Measurements from ENCODE around the gene MRPL22.
A peak's percentile ranks its signal among the peaks of the same experiment; 100 is the strongest.
"Not testable (repeated sequence)": the region's sequence is repeated elsewhere in the genome, so short reads cannot be mapped to it uniquely, and the experiment has no call there.

The MRPL22 gene

GRCh38 chr5:154943527-154943926 is 2.7 kb downstream of the MRPL22 start:
- no peak for DNase-seq (ENCODE audit: low spot score)

GRCh38 chr5:154944716-154945115 is 3.8 kb downstream of the MRPL22 start:
- no peak for DNase-seq (ENCODE audit: low spot score)

GRCh38 chr5:154945695-154946301 is 4.9 kb downstream of the MRPL22 start:
- peak; percentile 5 for DNase-seq (ENCODE audit: low spot score)

DNA sequence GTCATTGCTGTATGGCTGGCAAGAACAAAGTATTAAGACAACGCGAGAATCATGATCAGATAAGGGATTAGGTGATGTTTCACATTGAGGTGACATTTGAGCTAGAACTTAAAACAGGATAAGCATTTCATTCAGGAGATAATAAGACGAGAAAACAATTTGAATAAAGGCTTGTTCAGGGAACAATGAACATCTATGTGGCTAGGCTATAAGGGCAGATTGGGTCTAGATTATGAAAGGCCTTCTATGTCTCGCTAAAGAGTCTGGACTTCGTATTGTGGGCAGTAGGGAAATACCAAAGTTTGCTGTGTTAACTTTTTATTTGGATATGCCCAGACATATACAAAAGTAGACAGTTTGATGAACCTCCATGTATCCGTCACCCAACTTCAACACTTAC is 6.9 kb downstream of the MRPL22 start:
- no peak for DNase-seq (ENCODE audit: low spot score)

DNA sequence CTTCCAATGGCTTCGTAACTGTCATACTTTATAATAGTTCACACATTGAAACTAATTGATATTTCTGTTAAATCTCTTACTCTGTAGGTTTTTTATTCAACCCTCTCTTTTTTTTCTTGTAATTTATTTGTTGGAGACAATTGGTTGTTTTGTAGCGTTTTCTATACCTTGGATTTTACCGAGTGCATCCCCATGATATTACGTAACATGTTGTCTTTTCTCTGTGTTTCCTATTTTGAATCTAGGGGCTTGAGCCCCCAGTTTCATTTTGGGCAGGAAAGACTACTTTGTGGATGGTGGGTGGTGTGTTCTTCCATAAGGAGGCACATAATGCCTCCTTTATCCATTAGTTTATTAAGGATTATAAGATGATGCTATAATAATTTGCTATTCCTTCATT is 7.4 kb downstream of the MRPL22 start:
- DNase-seq (ENCODE audit: low spot score): no peak

DNA sequence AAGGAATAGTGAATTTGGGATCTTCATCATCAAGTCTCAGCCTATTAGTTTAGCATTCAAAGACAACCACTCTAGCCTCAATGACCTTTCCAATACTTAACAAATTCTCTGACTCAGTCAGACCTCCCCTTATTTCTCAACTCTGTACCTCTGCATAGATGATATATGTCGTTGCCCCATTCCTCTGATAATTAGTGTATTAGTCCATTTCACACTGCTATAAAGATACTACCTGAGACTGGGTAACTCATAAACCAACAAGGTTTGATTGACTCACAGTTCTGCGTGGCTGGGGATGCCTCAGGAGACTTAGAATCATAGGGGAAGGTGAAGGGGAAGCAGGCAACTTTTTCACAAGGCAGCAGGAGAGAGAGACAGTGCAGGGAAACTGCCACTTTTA is 8.9 kb downstream of the MRPL22 start:
- no peak for DNase-seq (ENCODE audit: low spot score)

DNA sequence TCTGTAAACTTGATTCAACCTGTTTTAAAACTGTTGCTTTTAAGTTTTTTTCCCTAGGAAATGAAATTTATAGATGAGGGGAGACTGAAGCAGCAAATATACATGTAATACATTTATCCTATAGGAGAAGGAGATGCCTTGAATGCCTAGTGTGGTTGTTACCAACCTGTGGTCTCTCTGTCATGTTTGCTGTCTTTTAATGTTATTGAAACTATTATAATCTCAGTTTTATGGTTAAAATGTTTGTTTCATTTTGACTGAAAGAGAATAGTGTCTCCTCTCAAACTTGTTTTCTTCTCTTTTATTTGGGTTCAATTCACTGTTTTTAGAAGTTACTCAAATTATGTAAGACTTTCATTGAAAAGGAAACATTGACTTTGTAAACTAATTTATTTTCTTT is 15.8 kb downstream of the MRPL22 start:
- DNase-seq (ENCODE audit: low spot score): no peak

DNA sequence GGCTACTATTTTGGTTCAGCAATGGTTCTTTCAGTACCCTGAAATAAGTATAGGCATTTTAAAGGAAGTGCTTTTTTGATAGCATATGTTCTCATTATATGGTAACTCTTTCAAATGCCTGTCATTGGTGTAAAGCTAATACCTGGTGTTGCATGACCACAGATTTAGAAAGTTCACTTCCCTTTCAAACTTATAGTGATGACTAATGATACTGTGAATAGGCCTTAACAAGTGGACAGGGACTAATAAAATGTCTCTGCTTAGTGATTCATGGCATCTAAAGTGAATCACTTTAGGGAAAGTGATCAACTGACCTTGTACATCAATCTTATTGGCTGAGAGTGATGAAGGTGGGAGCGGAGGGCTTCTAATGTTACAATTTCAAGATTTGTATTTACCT is 21.6 kb downstream of the MRPL22 start:
- DNase-seq (ENCODE audit: low spot score): no peak

- DNase-seq (ENCODE audit: low spot score): no peak
These were observed 25.4 kb downstream of the MRPL22 start for GRCh38 chr5:154966081-154966841.

DNA sequence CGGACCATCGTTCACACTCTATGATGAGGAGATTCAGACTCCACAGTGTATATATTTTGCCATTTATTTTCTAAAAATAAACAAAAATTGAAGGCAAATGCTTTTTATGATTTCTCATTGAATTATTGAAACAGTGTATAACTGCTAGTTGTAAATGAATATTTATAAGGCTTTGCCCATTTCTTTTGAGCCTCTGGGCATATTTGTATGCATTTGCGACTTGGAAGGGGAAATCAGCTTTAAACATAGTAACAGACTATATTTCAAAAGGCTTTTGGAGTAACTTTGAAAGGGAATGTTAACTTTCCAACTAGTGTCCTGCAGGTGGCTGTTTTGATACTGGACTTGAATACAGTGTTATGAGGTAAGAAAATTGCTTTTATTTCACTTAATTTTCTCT is 26.0 kb downstream of the MRPL22 start:
- no peak for DNase-seq (ENCODE audit: low spot score)

DNA sequence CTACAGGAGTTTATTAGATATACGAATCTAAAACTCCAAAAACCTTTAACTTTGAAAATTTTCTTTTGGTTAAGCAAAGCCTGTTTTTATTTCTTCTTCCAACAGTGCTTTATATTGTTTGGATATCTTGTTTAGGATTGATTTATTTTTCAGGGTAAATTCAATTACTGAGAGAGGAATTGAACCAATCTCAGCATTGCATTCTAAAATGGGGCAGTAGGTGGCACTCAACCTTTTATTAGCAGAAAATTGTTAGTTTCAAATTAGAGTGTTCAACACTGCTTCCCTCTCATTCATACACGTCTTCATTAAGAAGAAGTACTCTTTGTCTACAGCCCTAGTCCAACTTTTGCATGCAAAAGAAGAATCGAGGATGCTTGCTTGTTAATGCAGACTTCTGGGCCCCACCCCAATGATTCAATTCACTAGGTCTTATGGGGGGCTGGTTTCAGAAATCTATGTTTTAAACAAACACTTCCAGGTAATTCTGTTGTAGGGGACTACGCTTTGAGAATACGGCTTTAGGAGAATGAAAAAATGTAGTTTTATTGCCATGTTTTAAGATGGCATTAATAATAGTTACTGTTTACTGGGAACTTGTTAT is 26.6 kb downstream of the MRPL22 start:
- no peak for DNase-seq (ENCODE audit: low spot score)

DNA sequence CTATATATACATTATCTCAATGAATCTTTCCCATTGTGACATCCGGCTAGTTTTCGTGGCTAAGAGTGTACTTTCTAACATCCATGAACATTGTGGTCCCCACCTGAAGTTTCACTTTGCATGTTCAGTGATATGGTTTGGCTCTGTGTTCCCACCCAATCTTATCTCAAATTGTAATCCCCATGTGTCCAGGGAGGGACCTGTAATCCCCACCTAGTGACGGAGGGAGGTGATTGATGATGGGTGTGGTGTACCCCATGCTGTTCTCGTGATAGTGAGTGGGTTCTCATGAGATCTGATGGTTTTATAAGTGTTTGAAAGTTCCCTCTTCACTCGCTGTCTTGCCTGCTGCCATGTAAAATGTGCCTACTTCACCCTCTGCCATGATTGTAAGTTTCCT is 28.1 kb downstream of the MRPL22 start:
- DNase-seq (ENCODE audit: low spot score): no peak

- DNase-seq (ENCODE audit: low spot score): no peak
These were observed 29.9 kb downstream of the MRPL22 start for GRCh38 chr5:154970759-154971158.

GRCh38 chr5:154971501-154971900 is 30.6 kb downstream of the MRPL22 start:
- DNase-seq (ENCODE audit: low spot score): no peak

GRCh38 chr5:154972476-154973080 is 31.7 kb downstream of the MRPL22 start:
- no peak for DNase-seq (ENCODE audit: low spot score)

DNA sequence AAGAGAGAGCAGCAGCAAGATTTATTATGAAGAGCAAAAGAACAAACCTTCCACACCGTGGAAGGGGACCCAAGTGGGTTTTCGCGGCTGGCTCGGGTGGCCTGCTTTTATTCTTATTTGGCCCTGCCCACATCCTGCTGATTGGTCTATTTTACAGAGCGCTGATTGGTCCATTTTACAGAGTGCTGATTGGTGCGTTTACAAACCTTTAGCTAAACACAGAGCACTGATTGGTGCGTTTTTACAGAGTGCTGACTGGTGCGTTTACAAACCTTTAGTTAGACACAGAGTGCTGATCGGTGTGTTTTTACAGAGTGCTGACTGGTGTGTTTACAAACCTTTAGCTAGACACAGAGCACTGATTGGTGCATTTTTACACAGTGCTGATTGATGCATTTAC is 35.2 kb downstream of the MRPL22 start:
- DNase-seq (ENCODE audit: low spot score): not testable (repeated sequence)

GRCh38 chr5:154977409-154977808 is 36.5 kb downstream of the MRPL22 start:
- DNase-seq (ENCODE audit: low spot score): no peak

DNA sequence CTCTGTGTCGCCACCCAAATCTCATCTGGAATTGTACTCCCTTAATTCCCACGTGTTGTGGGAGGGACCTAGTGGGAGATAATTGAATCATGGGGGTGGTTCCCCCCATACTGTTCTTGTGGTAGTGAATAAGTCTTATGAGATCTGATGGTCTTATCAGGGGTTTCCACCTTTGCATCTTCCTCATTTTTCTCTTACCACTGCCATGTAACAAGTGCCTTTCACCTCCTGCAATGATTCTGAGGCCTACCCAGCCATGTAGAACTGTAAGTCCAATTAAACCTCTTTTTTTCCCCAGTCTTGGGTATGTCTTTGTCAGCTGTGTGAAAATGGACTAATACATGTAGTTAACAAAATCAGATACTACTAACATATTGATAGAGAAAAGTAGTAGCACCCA is 37.4 kb downstream of the MRPL22 start:
- not testable (repeated sequence) for DNase-seq (ENCODE audit: low spot score)

- no peak for DNase-seq (ENCODE audit: low spot score)
These were observed 44.2 kb downstream of the MRPL22 start for GRCh38 chr5:154984946-154985516.

GRCh38 chr5:154986151-154986550 is 45.3 kb downstream of the MRPL22 start:
- DNase-seq (ENCODE audit: low spot score): no peak

GRCh38 chr5:154989626-154990025 is 48.8 kb downstream of the MRPL22 start:
- DNase-seq (ENCODE audit: low spot score): no peak

DNA sequence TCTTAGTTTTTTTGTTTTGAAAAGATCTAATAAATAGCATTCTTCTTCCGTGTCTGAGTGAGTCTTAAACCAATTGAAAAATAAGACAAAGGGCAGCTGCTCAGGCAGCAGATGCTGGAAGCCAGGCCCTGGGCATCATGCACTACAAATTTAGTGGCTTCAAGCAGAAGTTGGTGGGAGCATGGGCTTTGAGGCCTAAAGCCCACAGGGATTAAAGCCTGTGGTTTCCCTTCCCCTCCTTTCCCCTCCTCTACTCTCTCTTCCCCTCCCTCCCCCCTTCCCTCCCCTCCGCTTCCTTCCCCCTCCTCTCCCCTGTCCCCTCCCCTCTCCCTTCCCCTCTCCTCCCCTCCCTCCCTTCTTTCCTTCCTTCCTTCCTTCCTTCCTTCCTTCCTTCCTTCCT is 52.6 kb downstream of the MRPL22 start:
- no peak for DNase-seq (ENCODE audit: low spot score)

DNA sequence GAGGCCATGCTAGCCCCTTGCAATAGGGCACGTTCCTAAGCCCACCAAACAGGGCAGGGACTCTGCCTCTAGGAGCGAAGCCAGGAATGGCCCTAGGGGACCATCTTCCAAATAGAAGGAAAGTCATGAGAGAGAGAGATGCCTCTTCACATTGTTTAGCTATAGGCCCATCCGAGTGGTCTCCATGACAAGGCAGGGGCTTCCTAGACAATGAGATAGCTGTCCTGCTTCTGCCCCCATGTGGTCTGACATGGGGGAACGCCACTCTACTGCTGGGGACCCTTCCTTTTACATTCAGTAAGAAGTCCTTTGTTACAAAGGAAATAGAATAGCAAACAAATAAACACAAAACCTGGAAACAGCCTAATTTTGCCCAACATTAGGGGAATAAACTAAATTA is 54.8 kb downstream of the MRPL22 start:
- no peak for DNase-seq (ENCODE audit: low spot score)

All from CD4-positive, alpha-beta T cell treated with Interleukin-6 at 100 ng/mL for 8 hours (primary cell).